Activated T-helper 1 cell treated with anti-CD3 and anti-CD28 coated beads, Interleukin-2, amount 50 U/mL, for 16 hours (primary cell): ENCODE measurements around the gene SZT2.
"Not testable (repeated sequence)": the region's sequence is repeated elsewhere in the genome, so short reads cannot be mapped to it uniquely, and the experiment has no call there.

Experiments
- DNase-seq, 2 donors: peaks; one replicate each; pipeline ENCODE4 v3.0.0-alpha.2; 2020; ENCODE audit warnings: low read depth in 1 of 2, low spot score in 1 of 2

Gene SZT2

GRCh38 chr1:43484367-43484766 is 94.7 kb downstream of the SZT2 start:
- DNase-seq = no peak

- no peak for DNase-seq
Observed at GRCh38 chr1:43488165-43488564, 98.5 kb downstream of the SZT2 start.

GRCh38 chr1:43491061-43491460 is 101.4 kb downstream of the SZT2 start:
- no peak for DNase-seq

GRCh38 chr1:43492826-43493225 is 103.1 kb downstream of the SZT2 start:
- no peak for DNase-seq

GRCh38 chr1:43493661-43494450 is 104.2 kb downstream of the SZT2 start:
- no peak for DNase-seq

GRCh38 chr1:43495204-43495603 is 105.5 kb downstream of the SZT2 start:
- no peak for DNase-seq

- DNase-seq = no peak
Observed at GRCh38 chr1:43499898-43500297, 110.2 kb downstream of the SZT2 start.

GRCh38 chr1:43501806-43502205 is 112.1 kb downstream of the SZT2 start:
- DNase-seq = not testable (repeated sequence)

GRCh38 chr1:43503534-43503933 is 113.8 kb downstream of the SZT2 start:
- DNase-seq = no peak
